GM19455 (cell line): Measurements from ENCODE around the gene NAPSA.

Experiments
- ATAC-seq: cut with Tn5 transposase; IDR thresholded peaks from one replicate; pipeline ENCODE4 v1.9.1; 2021; ENCODE audit not compliant: unreplicated experiment

The NAPSA gene

DNA sequence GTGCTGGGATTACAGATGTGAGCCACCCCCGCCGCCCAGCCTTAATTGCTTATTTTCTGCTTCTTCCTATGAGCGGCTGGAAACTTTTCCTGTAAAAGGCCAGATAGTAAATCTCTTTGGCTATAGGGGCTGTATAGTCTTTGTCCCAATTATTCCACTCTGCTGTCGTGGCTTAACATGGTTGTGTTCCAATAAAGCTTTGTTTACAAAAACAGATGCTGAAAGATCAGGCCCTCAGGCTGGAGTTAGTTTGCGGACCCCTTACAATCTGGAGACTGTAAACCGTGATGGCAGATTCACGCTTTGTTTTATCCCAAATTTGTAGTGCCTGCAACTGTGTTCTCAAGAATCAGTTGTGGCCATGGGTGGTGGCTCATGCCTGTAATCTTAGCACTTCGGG is 47.0 kb downstream of the NAPSA start:
- ATAC-seq = no peak

DNA sequence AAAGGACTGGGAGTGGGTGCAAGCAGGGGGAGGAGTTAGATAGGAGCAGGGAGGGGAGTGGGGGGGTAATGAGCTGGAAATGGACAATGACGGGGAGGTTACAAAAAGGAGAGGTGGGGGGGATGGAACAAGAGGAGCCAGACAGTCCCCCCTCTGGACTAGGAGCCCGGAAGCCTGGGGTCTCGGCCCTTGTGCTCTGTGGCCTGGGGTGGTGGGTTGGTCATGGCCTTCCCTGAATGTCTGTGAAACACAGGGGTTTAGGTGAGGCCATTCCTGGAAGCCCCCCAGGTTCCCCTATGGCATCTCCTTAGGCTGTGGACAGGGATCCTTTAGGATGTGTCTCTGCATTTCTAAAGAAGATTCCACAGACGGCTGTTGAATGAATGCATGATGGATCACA is 48.3 kb downstream of the NAPSA start:
- ATAC-seq = no peak

DNA sequence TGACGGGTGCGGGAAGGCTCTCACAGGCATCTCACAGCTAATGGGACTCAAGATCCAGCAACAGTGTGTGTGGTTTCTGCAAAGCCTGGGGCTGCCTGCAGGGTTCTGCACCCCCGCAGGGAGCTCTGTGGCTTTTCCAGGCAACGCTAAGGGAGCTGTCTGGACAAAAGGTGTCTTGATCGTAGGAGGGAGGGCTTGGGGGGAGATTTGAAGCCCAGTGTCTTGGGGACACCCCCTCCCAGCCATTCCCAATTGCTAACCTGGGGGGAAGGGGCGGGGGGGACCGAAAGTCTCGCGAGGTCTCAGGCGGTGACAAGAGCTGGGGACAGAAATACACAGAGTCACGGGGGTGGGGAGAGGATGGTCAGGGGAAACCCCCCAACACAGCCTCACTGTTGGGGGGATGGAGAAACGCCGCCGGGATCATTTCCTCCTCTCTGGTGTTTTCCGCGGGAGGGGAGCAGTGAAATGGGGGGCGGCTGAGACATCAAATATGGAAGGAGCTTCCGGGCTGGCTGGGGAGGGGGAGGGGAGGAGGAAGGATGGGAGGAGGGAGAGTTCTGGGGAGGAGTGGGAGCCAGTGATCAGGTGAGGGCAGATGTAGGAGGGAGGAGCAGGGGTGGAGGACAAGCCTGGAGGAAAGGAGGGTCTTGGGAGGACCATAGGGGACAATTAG is 49.5 kb downstream of the NAPSA start:
- no peak for ATAC-seq

DNA sequence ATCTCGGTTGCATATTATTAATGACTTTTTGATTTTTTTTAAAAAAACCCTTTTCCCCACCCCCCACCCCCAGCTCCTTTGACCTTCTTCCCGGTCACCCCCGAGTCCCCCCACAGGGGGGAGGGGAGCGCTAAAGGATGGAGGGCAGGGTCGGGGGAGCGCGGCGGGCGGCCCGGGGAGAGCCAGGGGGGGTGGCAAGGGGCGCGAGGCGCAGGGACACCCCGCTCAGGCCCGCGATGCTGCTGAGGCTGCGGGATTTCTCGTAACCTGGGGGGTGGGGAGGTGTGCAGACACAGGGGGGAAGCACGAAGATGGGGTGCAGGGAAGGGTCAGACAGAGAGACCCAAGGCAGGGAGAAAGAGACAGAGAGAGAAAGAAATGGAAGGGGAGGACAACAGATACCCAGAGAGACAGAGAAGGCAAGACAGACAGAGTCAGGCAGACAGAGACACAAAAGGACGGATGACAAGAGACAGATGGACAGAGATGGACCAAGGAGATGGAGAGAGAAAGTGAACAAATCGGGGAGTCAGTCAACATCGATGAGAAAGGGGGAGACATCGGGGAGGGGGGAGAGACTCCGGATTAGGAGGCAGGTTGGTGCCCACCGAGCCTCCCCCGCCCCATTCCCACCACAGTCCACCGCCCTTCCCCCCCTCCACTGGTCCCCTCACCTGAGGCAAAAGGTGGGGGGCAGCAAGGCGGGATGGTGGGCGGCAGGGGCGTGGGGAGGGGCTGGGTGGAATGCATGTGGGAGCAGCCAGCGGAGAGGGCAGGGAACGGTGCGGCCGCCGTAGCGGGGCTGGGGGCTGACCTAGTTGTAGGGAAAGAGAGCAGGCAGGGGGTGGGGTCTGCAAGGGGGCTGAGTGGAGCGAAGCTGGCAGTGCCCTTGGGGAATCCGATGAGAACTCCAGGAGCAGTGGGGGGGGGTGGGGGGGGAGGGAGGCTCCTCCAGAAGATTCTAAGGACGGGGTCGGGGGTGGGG is 50.4 kb downstream of the NAPSA start:
- ATAC-seq = no peak

DNA sequence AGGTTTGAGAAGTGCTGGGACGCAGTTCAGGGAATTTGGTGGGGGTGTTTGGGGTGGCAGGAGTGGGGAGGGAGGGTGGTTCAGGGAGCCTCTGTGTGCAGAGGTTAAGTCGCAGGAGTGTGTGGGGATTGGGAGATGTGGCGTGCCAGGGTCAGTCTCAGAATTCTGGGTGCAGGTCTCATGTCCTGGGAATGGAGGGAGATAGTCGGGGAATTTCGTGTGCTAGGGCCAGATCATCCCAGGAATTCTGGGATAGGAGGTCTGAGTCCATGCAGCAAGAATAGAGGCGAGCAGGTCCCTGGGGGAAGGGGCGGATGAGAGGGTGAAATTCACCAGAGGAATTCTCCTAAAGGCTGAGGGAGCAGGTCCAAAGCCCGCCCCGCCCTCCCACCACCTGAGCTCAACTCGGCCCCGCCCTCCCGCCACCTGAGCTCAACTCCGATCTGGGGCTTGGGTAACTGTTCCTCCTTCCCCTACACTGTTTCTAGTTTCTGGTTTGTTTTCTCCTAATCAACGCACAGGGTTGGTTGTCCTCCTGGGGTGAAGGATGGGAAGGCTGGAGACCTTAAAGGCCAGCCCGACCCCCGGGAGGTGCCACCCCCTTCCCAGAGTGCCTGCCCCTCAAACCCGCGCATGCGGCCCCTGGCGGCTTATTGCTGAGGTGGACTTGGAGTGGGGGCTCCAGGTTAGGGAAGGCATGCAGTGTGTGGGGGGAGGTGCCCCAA is 51.5 kb downstream of the NAPSA start:
- ATAC-seq = no peak

DNA sequence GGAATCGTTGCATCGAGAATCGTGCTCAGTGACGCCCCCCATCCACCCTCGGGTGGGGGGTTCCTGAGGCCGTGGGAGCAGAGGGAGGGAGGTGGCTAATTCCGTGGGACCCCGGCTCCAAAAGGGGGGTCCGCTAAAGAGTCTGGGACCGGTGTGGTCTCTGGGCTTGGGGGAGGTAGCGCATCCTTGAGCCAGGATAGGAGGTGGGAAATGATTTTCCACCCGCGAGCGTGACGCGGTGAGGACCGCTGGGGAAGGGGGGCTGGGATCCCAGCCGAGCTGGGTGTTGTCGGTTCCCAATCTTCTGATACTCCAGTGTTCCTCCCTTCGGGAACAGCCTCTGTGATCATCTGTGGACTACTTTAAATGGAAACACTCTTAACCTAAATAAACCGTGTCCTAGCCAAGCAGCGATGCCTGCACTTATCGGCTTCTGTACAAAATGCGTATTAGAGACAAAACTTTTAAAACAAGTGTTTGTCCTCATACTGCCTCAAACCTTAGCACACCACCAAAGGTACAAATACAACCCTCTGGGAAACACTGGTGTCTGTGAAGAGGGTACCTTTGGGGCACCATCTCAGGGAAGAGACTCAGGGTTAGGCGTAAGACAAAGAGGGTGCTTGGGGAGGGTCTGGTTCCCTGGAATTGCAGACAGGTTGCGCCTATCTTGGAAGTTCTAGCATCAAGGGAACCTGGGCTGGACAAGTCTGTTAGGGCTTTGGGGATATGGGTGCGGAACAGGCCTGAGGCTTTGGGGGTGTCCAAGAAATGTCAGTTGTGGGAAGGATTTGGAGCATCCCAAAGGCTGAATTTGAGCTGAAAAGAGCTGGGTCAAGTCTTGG is 52.2 kb downstream of the NAPSA start:
- no peak for ATAC-seq

DNA sequence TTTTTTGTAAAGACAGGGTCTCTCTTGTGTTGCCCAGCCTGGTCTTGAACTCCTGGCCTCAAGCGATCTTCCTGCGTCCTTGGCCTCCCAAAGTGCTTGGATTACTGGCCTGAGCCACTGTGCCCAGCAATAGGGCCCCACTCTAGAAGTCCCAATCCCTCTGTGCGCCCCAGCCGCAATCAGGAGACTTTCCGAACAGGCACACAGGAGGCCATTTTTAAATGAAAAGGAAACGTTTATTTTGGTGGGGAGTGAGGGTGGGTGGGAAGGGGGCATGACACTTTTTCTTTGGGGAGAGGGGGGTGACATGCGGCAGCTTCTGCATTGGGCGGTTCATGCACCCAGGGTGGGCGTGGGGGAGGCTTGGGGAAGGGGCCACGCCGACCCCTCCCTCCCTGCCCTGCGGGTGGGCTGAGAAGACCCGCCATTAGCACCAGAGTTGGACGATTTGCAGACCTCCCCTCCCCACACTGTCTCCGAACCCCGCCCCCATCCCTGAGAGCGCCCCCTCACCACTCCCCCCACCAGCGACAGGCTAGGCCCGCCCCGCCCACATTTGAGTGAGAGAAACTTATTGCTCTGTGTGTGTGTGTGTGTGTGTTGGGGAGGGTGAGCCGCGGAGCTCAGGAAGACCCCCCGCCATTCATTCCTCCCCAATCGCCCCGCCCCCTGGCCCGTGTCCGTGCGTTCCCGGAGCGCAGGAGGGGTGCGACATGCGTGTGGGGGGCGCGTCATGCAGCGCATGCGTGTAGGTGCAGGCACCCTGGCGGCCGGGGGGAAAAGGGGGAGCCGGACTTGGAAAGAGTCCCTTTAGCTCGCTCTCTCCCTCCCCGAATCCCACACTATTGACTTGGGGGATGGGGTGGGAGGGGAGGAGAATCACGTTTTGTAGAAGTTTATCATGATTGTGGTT is 53.5 kb downstream of the NAPSA start:
- ATAC-seq = no peak

DNA sequence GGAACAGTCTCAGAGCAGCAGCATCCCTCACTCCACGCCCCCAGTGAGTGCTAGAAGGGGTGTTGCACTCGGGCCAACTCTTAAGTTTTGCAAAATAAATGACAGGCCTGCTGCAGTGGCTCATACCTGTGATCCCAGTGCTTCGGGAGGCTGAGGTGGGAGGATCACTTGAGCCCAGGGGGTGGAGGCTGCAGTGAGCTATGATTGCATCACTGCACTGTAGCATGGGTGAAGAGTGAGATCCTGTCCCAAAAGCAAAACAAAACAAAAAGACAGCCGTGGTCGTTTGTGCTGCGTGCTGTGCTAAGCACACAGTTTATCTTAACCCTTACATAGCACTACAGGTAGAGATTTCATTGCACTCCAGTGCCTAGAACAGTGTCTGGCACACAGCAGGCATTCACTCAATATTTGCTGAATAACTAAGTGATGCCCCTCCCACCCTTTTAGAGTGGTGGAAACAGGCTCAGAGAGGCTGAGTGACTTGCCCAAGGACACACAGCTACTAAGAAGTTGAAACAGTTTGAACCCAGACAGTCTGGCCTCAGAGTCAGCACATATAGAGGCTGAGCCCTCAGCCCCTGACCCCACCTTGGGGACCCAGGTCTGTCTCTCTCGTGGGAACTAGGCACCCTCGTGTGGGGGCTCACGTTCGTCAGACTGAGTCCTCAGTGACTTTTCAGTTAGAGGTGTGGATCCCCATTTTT is 54.5 kb downstream of the NAPSA start:
- ATAC-seq = no peak

DNA sequence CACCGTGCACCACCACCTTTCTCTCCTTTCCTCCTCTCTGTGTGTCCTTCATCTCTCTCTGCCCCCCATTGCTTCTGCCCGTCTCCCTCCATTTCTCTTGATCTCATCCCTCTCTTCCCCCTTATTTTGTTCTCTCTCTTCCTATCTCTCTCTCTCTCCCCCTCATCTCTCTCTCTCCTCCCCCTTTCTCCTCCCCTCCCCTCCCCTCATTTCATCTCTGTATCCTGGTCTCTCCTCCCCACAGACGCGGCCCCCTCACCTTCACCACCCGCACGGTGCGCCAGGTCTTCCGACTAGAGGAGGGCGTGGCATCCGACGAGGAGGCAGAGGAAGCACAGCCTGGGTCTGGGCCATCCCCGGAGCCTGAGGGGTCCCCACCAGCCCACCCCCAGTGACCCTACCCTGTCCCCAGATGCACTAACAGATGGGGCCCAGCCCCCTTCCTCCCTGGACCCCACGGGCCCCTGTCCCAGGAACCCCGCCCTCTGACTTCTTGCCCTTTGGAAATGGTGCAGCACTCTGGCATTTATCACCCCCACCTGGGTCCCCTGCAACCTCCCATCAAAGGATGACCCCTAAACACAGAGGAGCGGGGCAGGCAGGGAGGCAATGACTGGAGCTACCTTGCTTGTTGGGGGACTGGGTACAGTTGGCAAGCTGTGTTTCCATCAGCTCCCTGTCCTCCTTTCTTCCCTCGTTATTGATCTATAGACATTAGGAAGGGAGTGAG is 55.9 kb downstream of the NAPSA start:
- no peak for ATAC-seq

DNA sequence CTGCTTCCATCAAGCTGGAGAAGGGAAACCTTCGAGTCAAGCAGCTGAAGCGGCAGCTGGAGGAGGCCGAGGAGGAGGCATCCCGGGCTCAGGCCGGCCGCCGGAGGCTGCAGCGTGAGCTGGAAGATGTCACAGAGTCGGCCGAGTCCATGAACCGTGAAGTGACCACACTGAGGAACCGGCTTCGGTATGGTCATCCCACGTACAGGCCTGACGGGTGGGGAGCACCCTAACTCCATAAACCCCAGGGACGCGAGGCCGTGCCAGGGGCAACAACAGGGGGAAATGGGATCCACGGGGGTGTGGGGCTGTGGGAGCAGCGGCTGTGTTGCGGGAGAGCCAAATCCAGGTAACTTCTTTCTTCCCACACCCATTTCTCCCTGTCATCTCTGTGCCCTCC is 56.4 kb downstream of the NAPSA start:
- ATAC-seq = no peak
